SK-N-SH (cell line): ENCODE measurements around the gene EXO5. TPM values are rescaled to one million over a fixed set of nuclear protein-coding genes. Genes with fewer than 3 reads are reported as not detected.

Source experiments
- CTCF ChIA-PET: fragments of 300-600, 350-600 bp; formaldehyde crosslinking; extraction: SDS; loops from one replicate; lab custom pipeline; 2021; lab: Yijun Ruan, JAX
- POLR2A ChIA-PET: fragments of 350-600 bp; sonication (Branson Sonifier 250); formaldehyde crosslinking; extraction: SDS; loops from one replicate; lab custom pipeline; 2020; ENCODE audit warnings: antibody characterized with exemption, inconsistent platforms; lab: Yijun Ruan, JAX
- DNase-seq: peaks from one replicate; pipeline ENCODE4 v3.0.0; 2012
- H2AFZ ChIP-seq: fragments of 200-600 bp; sonication (generic); 2 replicates; pipeline ENCODE4 v1.8.1; 2016; ENCODE audit warnings: antibody characterized with exemption, mild to moderate bottlenecking, low read depth
- H3F3A ChIP-seq: fragments of 200-600 bp; sonication (generic); replicated peaks from 2 replicates; pipeline ENCODE3; 2016; ENCODE audit warnings: antibody characterized with exemption, mild to moderate bottlenecking; ENCODE audit not compliant: insufficient read depth
- H3K27ac ChIP-seq, 2 experiments: fragments of 200-500 bp in 1 of 2; fragments of 200-600 bp in 1 of 2; sonication (Bioruptor generic) in 1 of 2; sonication (generic), shearing (Covaris generic) in 1 of 2; 2 replicates each; pipeline versions ENCODE4 v1.5.1 to v1.6.1; 2014 to 2016; ENCODE audit warnings: low read depth in 2 of 2, inconsistent platforms in 1 of 2, low read length in 1 of 2, mild to moderate bottlenecking in 1 of 2, mixed read lengths in 1 of 2
- H3K27me3 ChIP-seq: fragments of 200-600 bp; sonication (generic), shearing (Covaris generic); 2 replicates; pipeline ENCODE4 v1.6.1; 2016; ENCODE audit warnings: mixed run types; ENCODE audit not compliant: insufficient read depth
- H3K36me3 ChIP-seq, 2 experiments: fragments of 200-500 bp in 1 of 2; fragments of 200-600 bp in 1 of 2; sonication (Bioruptor generic) in 1 of 2; sonication (generic) in 1 of 2; replicated peaks in 1 of 2; 2 replicates each; pipeline versions ENCODE3 to v1.5.1; 2014 to 2016; ENCODE audit warnings: low read length in 1 of 2, mild to moderate bottlenecking in 1 of 2; ENCODE audit not compliant: insufficient read depth in 2 of 2, control insufficient read depth in 1 of 2
- H3K4me1 ChIP-seq, 2 experiments: fragments of 200-500 bp in 1 of 2; fragments of 200-600 bp in 1 of 2; sonication (Bioruptor generic) in 1 of 2; sonication (generic), shearing (Covaris generic) in 1 of 2; 2 replicates each; pipeline versions ENCODE4 v1.5.1 to v1.6.1; 2014 to 2016; ENCODE audit warnings: low read depth in 1 of 2, low read length in 1 of 2, mixed run types in 1 of 2; ENCODE audit not compliant: insufficient read depth in 2 of 2, control insufficient read depth in 1 of 2
- H3K4me2 ChIP-seq: fragments of 200-600 bp; sonication (generic), shearing (Covaris generic); 2 replicates; pipeline ENCODE4 v1.6.1; 2017; ENCODE audit warnings: mixed run types
- H3K4me3 ChIP-seq, 2 experiments: fragments of 200-500 bp in 1 of 2; fragments of 200-600 bp in 1 of 2; sonication (Bioruptor generic) in 1 of 2; sonication (generic), shearing (Covaris generic) in 1 of 2; 2 replicates each; pipeline versions ENCODE4 v1.5.1 to v1.8.1; 2014 to 2016; ENCODE audit warnings: low read depth in 2 of 2, inconsistent platforms in 1 of 2, low read length in 1 of 2, mild to moderate bottlenecking in 1 of 2, mixed read lengths in 1 of 2, moderate library complexity in 1 of 2
- H3K79me2 ChIP-seq: fragments of 200-600 bp; sonication (generic); 2 replicates; pipeline ENCODE4 v1.8.1; 2017; ENCODE audit warnings: mild to moderate bottlenecking; ENCODE audit not compliant: insufficient read depth
- H3K9ac ChIP-seq: fragments of 200-600 bp; sonication (generic); 2 replicates; pipeline ENCODE4 v1.6.1; 2017; ENCODE audit warnings: mixed run types
- H3K9me2 ChIP-seq: fragments of 200-600 bp; sonication (generic); 2 replicates; pipeline ENCODE4 v1.6.1; 2017; ENCODE audit warnings: mixed run types
- H3K9me3 ChIP-seq: fragments of 200-600 bp; sonication (generic); 2 replicates; pipeline ENCODE4 v1.6.1; 2017; ENCODE audit warnings: mixed run types, mild to moderate bottlenecking, moderate library complexity
- H4K20me1 ChIP-seq: fragments of 200-600 bp; sonication (generic); 2 replicates; pipeline ENCODE4 v1.6.1; 2017; ENCODE audit warnings: mild to moderate bottlenecking, mixed run types; ENCODE audit not compliant: insufficient read depth
- CTCF ChIP-seq: fragments of 200-600 bp; sonication (generic); IDR thresholded peaks from 2 replicates; pipeline ENCODE4 v1.6.1; 2017; ENCODE audit warnings: antibody characterized with exemption, mild to moderate bottlenecking, moderate library complexity
- ELF1 ChIP-seq: IDR thresholded peaks from 2 replicates; pipeline ENCODE4 v1.4.0; 2012
- EZH2phosphoT487 ChIP-seq: fragments of 200-600 bp; sonication (generic); IDR thresholded peaks from 2 replicates; pipeline ENCODE4 v1.6.1; 2017; ENCODE audit warnings: low read depth, mixed run types, mild to moderate bottlenecking, antibody characterized with exemption, moderate library complexity, borderline replicate concordance
- FOSL2 ChIP-seq: IDR thresholded peaks from 2 replicates; pipeline ENCODE4 v1.4.0; 2012; ENCODE audit warnings: low read depth, mild to moderate bottlenecking, moderate library complexity, borderline replicate concordance
- GATA2 ChIP-seq: sonication (generic); formaldehyde crosslinking; IDR thresholded peaks from 2 replicates; pipeline ENCODE4 v1.5.0; 2020; ENCODE audit warnings: mild to moderate bottlenecking, missing genetic modification reagents
- MAX ChIP-seq: IDR thresholded peaks from 2 replicates; pipeline ENCODE4 v1.4.0; 2012; ENCODE audit warnings: low read depth
- NFIC ChIP-seq: IDR thresholded peaks from 2 replicates; pipeline ENCODE4 v1.4.0; 2012; ENCODE audit warnings: borderline replicate concordance
- PBX3 ChIP-seq: IDR thresholded peaks from 2 replicates; pipeline ENCODE4; 2012
- TCF12 ChIP-seq: IDR thresholded peaks from 2 replicates; pipeline ENCODE4 v1.4.0; 2012
- YY1 ChIP-seq: IDR thresholded peaks from 2 replicates; pipeline ENCODE4 v1.4.0; 2012; ENCODE audit warnings: low read depth, mild to moderate bottlenecking
- ZBTB33 ChIP-seq: IDR thresholded peaks from 2 replicates; pipeline ENCODE4 v1.4.0; 2012; ENCODE audit warnings: low read depth, borderline replicate concordance
- WGBS: methylation state at CpG from one replicate; pipeline ENCODE4 v1.1.6; 2017; ENCODE audit warnings: low lambda C conversion rate; 5-methylcytosine and 5-hydroxymethylcytosine counted together
- polyA plus RNA-seq, 3 experiments: library from polyadenylated mRNA; depleted of rRNA; stranded (reverse); fragments of >200 nt; gene quantifications; 2 replicates each; pipeline ENCODE4 v1.2.3, GENCODE V29; 2012

Gene EXO5
- polyA plus RNA-seq, 1 of the 3 experiments (the other 2 are of a cell fraction): 7.4 TPM

- TF ChIP-seq EZH2phosphoT487: no peak
- no peak for TF ChIP-seq PBX3
- TF ChIP-seq NFIC: no peak
- TF ChIP-seq FOSL2: no peak
- peak; percentile 65 for TF ChIP-seq CTCF
- TF ChIP-seq TCF12: no peak
These were observed 24.4 kb downstream of the EXO5 start (continued) for GRCh38 chr1:40532844-40533424.

GRCh38 chr1:40534589-40534988, 26.0 kb downstream of the EXO5 start:
- Histone ChIP-seq H3K9me2 (no peaks in the 10 kb centered on the region), H3K4me3 (no peak overlapping the region), H3K27ac (no peak overlapping the region), H3K9ac (no peak overlapping the region), H3K4me2 (no peak overlapping the region), H3K27me3 (no peaks in the 10 kb centered on the region), H4K20me1 (no peaks in the 10 kb centered on the region), H3F3A (peaks cover 4% of the 10 kb centered on the region), H2AFZ (no peak overlapping the region), H3K4me1 (peaks cover 0 to 3% of the 10 kb centered on the region in 2 experiments; a peak in 2 of 4 replicates), H3K9me3 (no peaks in the 10 kb centered on the region), H3K79me2 (no peaks in the 10 kb centered on the region), H3K36me3 (peaks cover 0 to 12% of the 10 kb centered on the region in 2 experiments)
- DNase-seq: no peak
- CTCF ChIA-PET: no interaction called here
- POLR2A ChIA-PET: no interaction called here
- no peak for TF ChIP-seq GATA2

GRCh38 chr1:40535732-40536131, 27.2 kb downstream of the EXO5 start:
- Histone ChIP-seq H3K27me3 (no peaks in the 10 kb centered on the region), H4K20me1 (no peaks in the 10 kb centered on the region), H3K9ac (no peak overlapping the region), H3K4me3 (no peak overlapping the region)
- CTCF ChIA-PET: no interaction called here
- WGBS: 97% methylated on average over 2 of the region's 2 CpGs
- no peak for TF ChIP-seq YY1
- TF ChIP-seq ZBTB33: no peak
- no peak for TF ChIP-seq MAX
- no peak for TF ChIP-seq ELF1
- TF ChIP-seq, all 33 proteins: peak for 0
- Histone ChIP-seq H2AFZ (no peak overlapping the region), H3K9me3 (no peaks in the 10 kb centered on the region), H3K36me3 (peaks cover 0 to 16% of the 10 kb centered on the region in 2 experiments), H3K4me2 (no peak overlapping the region), H3F3A (peaks cover 4% of the 10 kb centered on the region), H3K27ac (no peak overlapping the region), H3K79me2 (no peaks in the 10 kb centered on the region), H3K4me1 (peaks cover 0 to 3% of the 10 kb centered on the region in 2 experiments; a peak in 2 of 4 replicates), H3K9me2 (no peaks in the 10 kb centered on the region)
- POLR2A ChIA-PET: no interaction called here
- no peak for DNase-seq
